ENCODE data around the gene PIP5K1C. TPM values are rescaled to one million over a fixed set of nuclear protein-coding genes. Genes with fewer than 3 reads are reported as not detected.

The PIP5K1C gene
- total RNA-seq, 1 donor from 2014 or later = 65.8 TPM

DNA sequence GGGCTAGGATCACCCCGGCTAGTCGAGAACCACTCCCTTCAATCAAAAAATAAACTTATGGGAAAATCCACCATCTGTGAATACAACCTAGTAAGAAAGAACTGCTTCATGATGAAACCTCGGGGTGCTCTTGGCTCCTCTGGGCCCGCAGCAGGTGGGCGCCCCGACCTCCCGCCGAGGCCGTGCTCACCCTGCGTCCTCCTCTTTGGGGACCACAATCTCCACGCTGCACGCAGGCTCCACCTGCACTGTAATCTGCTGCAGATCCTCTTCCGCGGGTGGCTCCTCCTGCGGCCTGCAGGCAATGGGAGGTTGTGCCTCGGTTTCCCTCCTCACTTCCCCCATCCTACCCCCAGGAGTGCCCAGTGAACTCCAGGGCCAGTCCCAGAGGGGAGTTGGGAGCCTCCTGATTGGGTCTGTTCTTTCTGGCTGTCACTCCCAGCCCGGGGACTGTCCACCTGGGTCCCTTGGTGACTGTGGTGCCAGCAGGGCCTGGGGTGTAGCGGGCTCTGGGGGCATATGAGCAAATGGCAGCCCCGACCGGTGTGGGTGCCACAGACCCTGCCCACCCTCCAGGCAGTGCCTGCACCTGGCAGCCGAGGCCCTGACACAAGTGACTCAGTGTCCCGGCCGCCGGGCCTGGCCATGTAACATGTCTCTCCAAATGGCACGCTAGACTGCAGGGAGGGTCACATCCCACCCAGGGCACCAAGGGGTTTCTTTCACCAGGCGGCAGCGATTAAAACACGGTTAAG lies 58.6 kb downstream of the PIP5K1C start:
- no peak overlapping the region for H3K4me3 Mint-ChIP-seq (ENCODE audit: unreplicated experiment)
- no peak overlapping the region for H3K27ac Mint-ChIP-seq (ENCODE audit: unreplicated experiment)
- peaks cover 20% of the 10 kb centered on the region for H3K36me3 Mint-ChIP-seq (ENCODE audit: low read depth, unreplicated experiment)
- TF ChIP-seq, protein P1, sequence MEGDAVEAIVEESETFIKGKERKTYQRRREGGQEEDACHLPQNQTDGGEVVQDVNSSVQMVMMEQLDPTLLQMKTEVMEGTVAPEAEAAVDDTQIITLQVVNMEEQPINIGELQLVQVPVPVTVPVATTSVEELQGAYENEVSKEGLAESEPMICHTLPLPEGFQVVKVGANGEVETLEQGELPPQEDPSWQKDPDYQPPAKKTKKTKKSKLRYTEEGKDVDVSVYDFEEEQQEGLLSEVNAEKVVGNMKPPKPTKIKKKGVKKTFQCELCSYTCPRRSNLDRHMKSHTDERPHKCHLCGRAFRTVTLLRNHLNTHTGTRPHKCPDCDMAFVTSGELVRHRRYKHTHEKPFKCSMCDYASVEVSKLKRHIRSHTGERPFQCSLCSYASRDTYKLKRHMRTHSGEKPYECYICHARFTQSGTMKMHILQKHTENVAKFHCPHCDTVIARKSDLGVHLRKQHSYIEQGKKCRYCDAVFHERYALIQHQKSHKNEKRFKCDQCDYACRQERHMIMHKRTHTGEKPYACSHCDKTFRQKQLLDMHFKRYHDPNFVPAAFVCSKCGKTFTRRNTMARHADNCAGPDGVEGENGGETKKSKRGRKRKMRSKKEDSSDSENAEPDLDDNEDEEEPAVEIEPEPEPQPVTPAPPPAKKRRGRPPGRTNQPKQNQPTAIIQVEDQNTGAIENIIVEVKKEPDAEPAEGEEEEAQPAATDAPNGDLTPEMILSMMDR (IDR thresholded peaks at IDR 0.05; ENCODE audit: unreplicated experiment) = no peak
- H3K9me3 Mint-ChIP-seq (ENCODE audit: unreplicated experiment) = no peaks in the 10 kb centered on the region
- no peak for DNase-seq (ENCODE audit: low spot score)
- H3K4me1 Mint-ChIP-seq (ENCODE audit: unreplicated experiment) = no peaks in the 10 kb centered on the region
- peaks cover 6% of the 10 kb centered on the region for H3K27me3 Mint-ChIP-seq (ENCODE audit: unreplicated experiment)

DNA sequence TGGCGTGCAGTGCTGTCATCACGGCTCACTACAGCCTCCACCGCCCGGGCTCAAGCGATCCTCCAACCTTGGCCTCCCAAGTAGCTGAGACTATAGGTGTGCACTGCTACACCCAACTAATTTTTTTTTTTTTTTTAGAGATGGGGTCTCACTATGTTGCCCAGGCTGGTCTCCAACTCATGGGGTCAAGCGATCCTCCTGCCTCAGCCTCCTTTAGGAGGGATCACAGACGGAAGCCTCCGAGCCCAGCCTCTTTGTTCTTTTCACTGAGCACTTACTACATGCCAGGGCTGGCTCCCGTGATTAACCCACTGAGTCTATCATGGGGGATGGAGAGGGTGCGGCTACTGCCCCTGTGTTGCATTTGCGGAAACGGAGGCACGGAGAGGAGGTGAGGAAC lies 60.8 kb downstream of the PIP5K1C start:
- no peak for DNase-seq (ENCODE audit: low spot score)
- Mint-ChIP-seq H3K4me3 (ENCODE audit: unreplicated experiment) (no peak overlapping the region), H3K27me3 (ENCODE audit: unreplicated experiment) (peaks cover 7% of the 10 kb centered on the region), H3K9me3 (ENCODE audit: unreplicated experiment) (no peaks in the 10 kb centered on the region), H3K4me1 (ENCODE audit: unreplicated experiment) (no peaks in the 10 kb centered on the region), H3K36me3 (ENCODE audit: low read depth, unreplicated experiment) (peaks cover 23% of the 10 kb centered on the region), H3K27ac (ENCODE audit: unreplicated experiment) (no peak overlapping the region)
- TF ChIP-seq, protein P1 (IDR thresholded peaks at IDR 0.05; ENCODE audit: unreplicated experiment) = no peak

DNA sequence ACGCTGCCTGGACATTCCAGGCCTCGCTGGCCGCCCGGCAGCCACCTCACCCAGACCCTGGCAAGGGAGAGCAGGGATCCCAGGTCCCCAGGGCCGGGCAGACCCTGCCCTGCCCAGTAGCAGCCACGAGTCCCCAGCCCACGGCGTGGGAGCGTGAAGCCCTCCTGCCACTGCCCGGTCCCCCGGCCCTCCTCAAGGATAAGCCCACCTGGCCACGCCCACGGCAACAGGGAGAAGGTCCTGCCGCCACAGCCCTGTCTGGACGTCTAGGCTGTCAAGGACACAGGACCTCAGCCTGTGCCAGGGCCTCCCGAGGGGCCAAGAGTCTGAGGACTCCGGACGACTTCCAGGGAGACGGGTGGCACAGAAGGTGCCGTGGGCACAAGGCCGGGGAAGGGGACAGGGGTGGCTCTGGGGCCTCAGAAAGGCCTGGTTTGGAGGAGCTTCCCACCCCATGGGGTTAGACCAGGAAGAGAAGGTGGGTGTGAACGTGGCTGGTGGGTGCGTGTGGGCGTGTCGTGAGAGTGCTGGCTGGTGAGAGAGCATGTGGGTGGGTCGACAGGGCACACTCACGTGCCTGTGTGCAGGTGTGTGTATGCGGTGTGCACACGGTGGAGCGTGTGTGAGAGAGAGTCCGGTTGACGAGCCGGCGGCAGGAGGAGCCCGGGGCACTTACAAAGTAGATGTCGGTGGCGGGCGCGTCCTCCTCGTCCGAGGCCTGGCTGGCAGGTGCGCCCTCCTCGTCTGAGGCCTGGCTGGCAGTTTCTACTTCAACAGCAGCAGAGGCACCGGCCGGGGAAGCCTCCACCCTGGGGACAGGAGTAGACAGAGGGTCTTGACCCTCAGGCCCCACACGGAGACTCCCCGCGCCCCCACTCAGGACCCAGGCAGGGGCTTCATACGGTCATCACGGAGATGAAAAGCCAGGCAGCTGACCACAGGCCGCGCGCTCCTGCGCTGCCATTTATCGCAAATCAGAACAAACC lies 61.8 kb downstream of the PIP5K1C start:
- TF ChIP-seq, protein P1 (IDR thresholded peaks at IDR 0.05; ENCODE audit: unreplicated experiment) = no peak
- no peak for DNase-seq (ENCODE audit: low spot score)
- Mint-ChIP-seq H3K4me3 (ENCODE audit: unreplicated experiment) (no peak overlapping the region), H3K27me3 (ENCODE audit: unreplicated experiment) (peaks cover 7% of the 10 kb centered on the region), H3K27ac (ENCODE audit: unreplicated experiment) (no peak overlapping the region), H3K36me3 (ENCODE audit: low read depth, unreplicated experiment) (peaks cover 23% of the 10 kb centered on the region), H3K4me1 (ENCODE audit: unreplicated experiment) (no peaks in the 10 kb centered on the region), H3K9me3 (ENCODE audit: unreplicated experiment) (no peaks in the 10 kb centered on the region)

DNA sequence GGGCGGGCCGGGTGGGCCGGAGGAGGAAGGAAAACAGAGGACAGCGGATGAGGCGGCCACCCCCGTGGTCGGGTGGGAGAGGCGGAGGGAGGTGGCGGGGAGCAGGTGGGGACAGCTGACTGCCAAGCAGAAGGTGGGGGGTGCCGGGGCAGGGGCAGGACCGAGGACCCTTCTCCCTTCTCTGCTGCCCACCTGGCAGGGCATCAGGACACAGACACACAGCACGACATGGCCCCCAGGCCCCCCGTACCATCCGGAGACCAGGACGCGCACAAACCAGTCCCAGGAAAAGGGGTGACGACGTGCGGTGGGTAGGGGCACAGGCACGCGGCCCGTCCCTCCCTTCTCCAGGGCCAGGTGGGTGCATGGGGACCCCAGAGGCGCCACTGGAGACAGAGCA lies 62.6 kb downstream of the PIP5K1C start:
- Mint-ChIP-seq H3K36me3 (ENCODE audit: low read depth, unreplicated experiment) (peaks cover 18% of the 10 kb centered on the region), H3K4me1 (ENCODE audit: unreplicated experiment) (no peaks in the 10 kb centered on the region), H3K27me3 (ENCODE audit: unreplicated experiment) (peaks cover 7% of the 10 kb centered on the region), H3K9me3 (ENCODE audit: unreplicated experiment) (no peaks in the 10 kb centered on the region), H3K4me3 (ENCODE audit: unreplicated experiment) (no peak overlapping the region), H3K27ac (ENCODE audit: unreplicated experiment) (no peak overlapping the region)
- TF ChIP-seq, protein P1 (IDR thresholded peaks at IDR 0.05; ENCODE audit: unreplicated experiment) = no peak
- no peak for DNase-seq (ENCODE audit: low spot score)
